ENCODE measurements around the gene STRN4. TPM values are rescaled to one million over a fixed set of nuclear protein-coding genes. Genes with fewer than 3 reads are reported as not detected.
A peak's percentile ranks its signal among the peaks of the same experiment; 100 is the strongest.

STRN4 gene
- total RNA-seq, 2 experiments from 2014 or later = 52.5 to 63.5 TPM

DNA sequence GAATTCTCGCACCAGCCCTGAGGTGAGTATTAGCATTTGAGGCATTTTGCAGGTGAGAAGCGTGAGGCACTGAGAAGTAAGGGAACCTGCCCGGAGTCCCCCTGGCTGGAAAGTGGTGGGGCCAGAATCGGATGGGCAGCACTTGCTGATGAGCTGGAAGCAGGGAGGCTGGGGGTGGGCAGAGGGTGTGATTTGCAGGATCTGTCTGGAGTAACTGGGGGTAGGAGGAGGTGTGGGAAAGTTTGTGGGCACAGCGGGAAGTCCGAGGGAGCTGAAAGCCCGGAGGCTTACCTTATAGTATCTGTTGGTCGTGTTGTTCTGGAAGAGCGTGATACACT, 49.4 kb downstream of the STRN4 start:
- ATAC-seq (no peak), DNase-seq (no peak)
- Mint-ChIP-seq H3K4me3 (no peak overlapping the region), H3K36me3 (ENCODE audit: low read depth) (peaks cover 54% of the 10 kb centered on the region), H3K4me1 (ENCODE audit: low read depth) (no peaks in the 10 kb centered on the region), H3K9me3 (no peaks in the 10 kb centered on the region), H3K27ac (no peak overlapping the region), H3K27me3 (no peaks in the 10 kb centered on the region)
- intact Hi-C loops (cut with micrococcal nuclease) = no loop called here
- POLR2A ChIA-PET = interaction anchor here (1.2 to 1.5 kb wide), 3 partner anchors 9 to 34 kb away, joined by 3 to 5 read pairs (median 3); no protein-coding TSS in a partner anchor
- CTCF ChIA-PET = interaction anchor here (0.8 to 3.7 kb wide), 4 partner anchors 9 to 143 kb away, joined by 3 to 14 read pairs (median 4); no protein-coding TSS in a partner anchor
- TF ChIP-seq, protein P1, sequence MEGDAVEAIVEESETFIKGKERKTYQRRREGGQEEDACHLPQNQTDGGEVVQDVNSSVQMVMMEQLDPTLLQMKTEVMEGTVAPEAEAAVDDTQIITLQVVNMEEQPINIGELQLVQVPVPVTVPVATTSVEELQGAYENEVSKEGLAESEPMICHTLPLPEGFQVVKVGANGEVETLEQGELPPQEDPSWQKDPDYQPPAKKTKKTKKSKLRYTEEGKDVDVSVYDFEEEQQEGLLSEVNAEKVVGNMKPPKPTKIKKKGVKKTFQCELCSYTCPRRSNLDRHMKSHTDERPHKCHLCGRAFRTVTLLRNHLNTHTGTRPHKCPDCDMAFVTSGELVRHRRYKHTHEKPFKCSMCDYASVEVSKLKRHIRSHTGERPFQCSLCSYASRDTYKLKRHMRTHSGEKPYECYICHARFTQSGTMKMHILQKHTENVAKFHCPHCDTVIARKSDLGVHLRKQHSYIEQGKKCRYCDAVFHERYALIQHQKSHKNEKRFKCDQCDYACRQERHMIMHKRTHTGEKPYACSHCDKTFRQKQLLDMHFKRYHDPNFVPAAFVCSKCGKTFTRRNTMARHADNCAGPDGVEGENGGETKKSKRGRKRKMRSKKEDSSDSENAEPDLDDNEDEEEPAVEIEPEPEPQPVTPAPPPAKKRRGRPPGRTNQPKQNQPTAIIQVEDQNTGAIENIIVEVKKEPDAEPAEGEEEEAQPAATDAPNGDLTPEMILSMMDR (IDR thresholded peaks at IDR 0.05) = no peak

DNA sequence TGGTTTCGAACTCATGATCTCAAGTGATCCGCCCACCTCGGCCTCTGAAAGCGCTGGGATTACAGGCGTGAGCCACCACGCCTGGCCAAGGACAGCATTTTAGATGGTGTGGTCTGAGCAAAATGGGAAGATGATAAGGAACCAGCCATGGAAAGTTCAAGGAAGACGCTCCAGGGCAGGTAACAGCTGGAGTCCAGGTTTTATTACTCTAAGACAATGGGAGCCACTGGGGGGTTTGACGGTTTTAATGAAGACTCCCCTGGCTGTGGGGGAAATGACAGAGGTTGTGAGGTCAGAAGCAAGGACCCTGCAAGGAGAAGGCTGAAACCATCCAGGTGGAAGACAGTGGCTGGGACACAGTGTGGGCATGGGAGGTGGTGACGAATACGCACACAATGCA, 50.2 kb downstream of the STRN4 start:
- Mint-ChIP-seq H3K27me3 (no peaks in the 10 kb centered on the region), H3K9me3 (no peaks in the 10 kb centered on the region), H3K27ac (no peak overlapping the region), H3K4me1 (ENCODE audit: low read depth) (no peaks in the 10 kb centered on the region), H3K4me3 (no peak overlapping the region), H3K36me3 (ENCODE audit: low read depth) (peaks cover 57% of the 10 kb centered on the region)
- ChIA-PET POLR2A (interaction anchor here (1.2 to 1.5 kb wide), 2 partner anchors 8 to 35 kb away, joined by 3 to 5 read pairs; no protein-coding TSS in a partner anchor), CTCF (interaction anchor here (1.5 to 3.7 kb wide), 4 partner anchors 9 to 144 kb away, joined by 3 to 14 read pairs (median 4); no protein-coding TSS in a partner anchor)
- TF ChIP-seq, protein P1 (IDR thresholded peaks at IDR 0.05) = no peak
- intact Hi-C loops (cut with micrococcal nuclease) = no loop called here
- DNase-seq (no peak), ATAC-seq (no peak)

DNA sequence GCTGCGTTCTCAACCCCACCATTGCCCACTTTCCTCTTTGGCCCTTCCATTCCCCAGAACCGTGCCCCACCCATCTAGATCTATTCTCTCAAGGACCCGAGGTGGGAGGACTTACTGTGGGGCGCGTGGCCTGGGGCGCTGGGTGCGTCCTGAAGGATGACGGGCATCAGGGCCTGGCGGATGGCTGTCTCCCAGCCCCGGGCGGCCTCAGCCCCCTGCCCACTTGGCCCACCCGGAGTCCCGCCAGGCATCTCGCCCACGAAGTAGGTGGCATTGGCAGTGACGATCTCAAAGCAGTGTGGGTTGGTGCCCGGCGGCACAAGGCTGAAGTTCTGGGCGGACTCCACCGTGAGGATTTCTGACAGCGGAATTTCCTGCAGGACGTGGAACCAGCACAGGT, 52.5 kb downstream of the STRN4 start:
- no peak overlapping the region for H3K4me3 Mint-ChIP-seq
- ATAC-seq (no peak), DNase-seq (no peak)
- H3K4me1 Mint-ChIP-seq (ENCODE audit: low read depth) = no peaks in the 10 kb centered on the region
- peak overlapping the region; percentile 30 for H3K27ac Mint-ChIP-seq
- no peaks in the 10 kb centered on the region for H3K27me3 Mint-ChIP-seq
- TF ChIP-seq, protein P1 (IDR thresholded peaks at IDR 0.05) = no peak
- peaks cover 60% of the 10 kb centered on the region for H3K36me3 Mint-ChIP-seq (ENCODE audit: low read depth)
- intact Hi-C loops (cut with micrococcal nuclease) = no loop called here
- CTCF ChIA-PET = interaction anchor here (3.7 kb wide), 1 partner anchor 12 kb away, joined by 14 read pairs; no protein-coding TSS in a partner anchor
- no peaks in the 10 kb centered on the region for H3K9me3 Mint-ChIP-seq
- POLR2A ChIA-PET = no interaction called here

DNA sequence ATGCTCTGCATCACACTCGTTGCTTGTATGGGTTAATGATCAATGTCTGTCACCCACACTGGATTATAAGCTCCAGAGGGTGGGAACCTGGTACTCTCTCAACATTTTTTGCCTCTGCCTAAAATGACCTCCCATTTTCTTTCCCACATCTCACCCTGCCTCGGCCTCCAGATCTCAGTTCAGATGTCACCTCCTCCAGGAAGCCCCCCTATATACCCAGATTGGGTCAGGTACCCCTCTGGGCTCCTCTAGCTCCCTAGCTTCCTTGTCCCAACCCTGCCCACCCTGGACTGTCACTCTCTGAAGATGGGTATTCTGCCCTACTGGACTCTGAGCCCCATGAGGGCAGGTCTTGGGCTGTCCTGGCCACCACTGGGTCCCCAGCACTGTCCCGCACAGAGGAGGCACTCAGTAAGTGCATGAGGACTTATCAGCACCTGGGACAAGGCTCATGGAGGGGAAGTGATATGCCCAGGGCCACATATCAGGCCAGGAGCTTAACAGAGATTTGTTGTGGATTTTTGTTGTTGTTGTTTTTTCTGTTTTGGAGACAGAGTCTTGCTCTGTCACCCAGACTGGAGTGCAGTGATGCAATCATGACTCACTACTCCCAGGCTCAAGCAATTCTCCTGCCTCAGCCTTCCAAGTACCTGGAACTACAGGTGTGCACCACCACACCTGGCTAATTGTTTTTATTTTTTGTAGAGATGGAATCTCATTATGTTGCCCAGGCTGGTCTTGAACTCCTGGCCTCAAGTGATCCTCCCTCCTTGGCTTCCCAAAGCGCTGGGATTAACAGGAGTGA, 53.1 kb downstream of the STRN4 start:
- Mint-ChIP-seq H3K27me3 (no peaks in the 10 kb centered on the region), H3K9me3 (no peaks in the 10 kb centered on the region), H3K4me3 (no peak overlapping the region), H3K36me3 (ENCODE audit: low read depth) (peaks cover 61% of the 10 kb centered on the region), H3K4me1 (ENCODE audit: low read depth) (no peaks in the 10 kb centered on the region), H3K27ac (peak overlapping the region; percentile 30)
- no peak for DNase-seq
- no peak for ATAC-seq
- ChIA-PET CTCF (interaction anchor here (1.0 to 2.7 kb wide), 2 partner anchors 11 to 74 kb away, joined by 3 to 17 read pairs; no protein-coding TSS in a partner anchor), POLR2A (no interaction called here)
- TF ChIP-seq, protein P1 (IDR thresholded peaks at IDR 0.05) = no peak
- intact Hi-C loops (cut with micrococcal nuclease) = no loop called here

DNA sequence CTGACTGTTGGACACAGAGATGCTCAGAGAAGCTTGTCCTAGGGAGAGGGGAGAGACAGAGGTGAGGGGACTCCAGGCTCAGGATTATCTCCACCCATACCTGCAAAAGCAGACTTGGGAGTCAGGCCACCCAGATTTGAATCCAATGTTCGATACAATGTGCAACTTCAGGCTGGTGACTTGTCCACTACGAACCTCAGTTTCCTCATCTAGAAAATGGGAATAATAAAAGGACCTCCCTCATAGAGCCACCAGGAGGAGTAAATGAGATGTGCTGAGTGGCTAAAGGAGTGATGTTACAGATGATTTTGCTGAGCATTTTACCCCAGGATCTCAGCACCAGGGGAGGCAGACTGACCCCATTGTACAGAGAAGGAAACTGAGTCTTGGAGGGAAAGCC, 54.3 kb downstream of the STRN4 start:
- Mint-ChIP-seq H3K36me3 (ENCODE audit: low read depth) (peaks cover 64% of the 10 kb centered on the region), H3K27ac (no peak overlapping the region), H3K4me3 (no peak overlapping the region), H3K27me3 (no peaks in the 10 kb centered on the region), H3K9me3 (no peaks in the 10 kb centered on the region), H3K4me1 (ENCODE audit: low read depth) (no peaks in the 10 kb centered on the region)
- POLR2A ChIA-PET = interaction anchor here (1.1 kb wide), 1 partner anchor 33 kb away, joined by 3 read pairs; no protein-coding TSS in a partner anchor
- DNase-seq = no peak
- intact Hi-C loops (cut with micrococcal nuclease) = no loop called here
- CTCF ChIA-PET = interaction anchor here (0.9 to 2.7 kb wide), 4 partner anchors 12 to 149 kb away, joined by 3 to 17 read pairs (median 5); no protein-coding TSS in a partner anchor
- no peak for ATAC-seq
- TF ChIP-seq, protein P1 (IDR thresholded peaks at IDR 0.05) = no peak
